H1 (cell line): ENCODE data around the gene CASZ1. TPM values are rescaled to one million over a fixed set of nuclear protein-coding genes. Genes with fewer than 3 reads are reported as not detected.

Experiments
- JUND ChIP-seq: IDR thresholded peaks from 2 replicates; pipeline ENCODE4 v1.6.1; 2011; ENCODE audit warnings: mild to moderate bottlenecking, improper control_type of control experiment, low read length
- polyA plus RNA-seq, 7 experiments: library from polyadenylated mRNA; depleted of rRNA in 3 of 7; stranded (reverse) in 5 of 7; unstranded in 2 of 7; fragments of >200 nt in 5 of 7; fragments of 200-250 nt in 2 of 7; gene quantifications; 1 replicate in 5 of 7; 2 replicates in 1 of 7; 4 replicates in 1 of 7; pipeline versions ENCODE4 v1.2.1 to v1.2.3, GENCODE V29; 2011 to 2013; ENCODE audit warnings: missing spikeins in 2 of 7, mixed read lengths in 2 of 7
- total RNA-seq: library from RNA; stranded (reverse); fragmentation: NEBNext Ultra II Directional; extraction: Animal tissue kit (Norgen Biotek cat#: 25700); gene quantifications from 2 replicates; pipeline ENCODE4 v1.2.1, GENCODE V29; 2021
- TF ChIP-seq, protein P1 (sequence below): IDR thresholded peaks from 2 replicates; pipeline ENCODE4 v1.6.1; 2012; ENCODE audit warnings: inconsistent platforms

The CASZ1 gene
- total and polyA plus RNA-seq, 2 of the 8 experiments (the other 6 are each of a cell fraction or from before 2014, with no cell fraction given) = 4.4 to 7.7 TPM

DNA sequence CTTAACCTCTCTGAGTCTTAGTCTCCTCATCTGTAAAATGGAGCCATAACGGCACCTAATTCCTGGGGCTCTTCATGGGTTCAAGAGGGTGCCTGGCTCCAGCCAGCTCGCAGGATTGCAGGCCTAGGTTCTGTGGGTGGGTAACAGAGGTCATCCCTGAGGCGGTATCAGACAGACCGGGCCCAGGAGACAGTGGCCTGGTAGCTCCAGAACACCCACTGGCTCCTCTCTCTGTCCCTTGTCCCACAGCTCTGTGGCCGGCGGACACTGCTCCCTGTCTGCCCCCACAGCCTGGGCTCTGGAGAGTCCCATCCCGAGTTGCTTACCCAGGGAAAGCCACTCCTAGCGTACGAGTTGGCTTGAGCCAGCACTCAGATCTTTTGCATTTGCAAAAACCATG is 171.4 kb downstream of the CASZ1 start (continued):
- TF ChIP-seq, protein P1, sequence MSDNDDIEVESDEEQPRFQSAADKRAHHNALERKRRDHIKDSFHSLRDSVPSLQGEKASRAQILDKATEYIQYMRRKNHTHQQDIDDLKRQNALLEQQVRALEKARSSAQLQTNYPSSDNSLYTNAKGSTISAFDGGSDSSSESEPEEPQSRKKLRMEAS = no peak
- TF ChIP-seq JUND = no peak
